ENCODE results near the gene HSD17B14.

Gene HSD17B14

DNA sequence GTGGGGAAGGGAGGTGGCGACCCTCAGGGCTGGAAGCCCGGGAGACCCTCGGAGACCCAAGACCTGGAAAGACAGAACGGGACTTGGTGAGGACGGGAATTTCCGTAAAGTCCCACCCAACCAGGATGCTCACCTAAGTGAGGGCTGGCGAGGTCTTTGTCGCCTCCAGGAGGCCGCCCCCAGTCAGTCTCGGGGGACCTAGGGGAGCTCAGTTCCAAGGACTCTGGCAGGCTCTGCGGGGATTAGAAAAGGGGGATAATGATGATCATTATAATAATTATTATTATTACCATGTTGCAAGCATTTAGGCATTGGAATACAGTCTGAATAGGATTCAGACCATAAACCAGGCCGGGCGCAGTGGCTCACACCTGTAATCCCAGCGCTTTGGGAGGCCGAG lies 9.1 kb upstream of the HSD17B14 start:
- POLR2A ChIA-PET: interaction anchor here (0.6 to 1.1 kb wide), 3 partner anchors 8 to 30 kb away, joined by 3 to 6 read pairs (median 3); partner anchors contain the start of gene PPP1R15A
- DNase-seq (ENCODE audit: extremely low spot score): no peak
- CTCF ChIA-PET: interaction anchor here (0.8 to 13.1 kb wide), 9 partner anchors 9 to 170 kb away, joined by 3 to 291 read pairs (median 8); partner anchors contain the start of genes GYS1, HSD17B14 and RUVBL2
- TF ChIP-seq, protein P1, sequence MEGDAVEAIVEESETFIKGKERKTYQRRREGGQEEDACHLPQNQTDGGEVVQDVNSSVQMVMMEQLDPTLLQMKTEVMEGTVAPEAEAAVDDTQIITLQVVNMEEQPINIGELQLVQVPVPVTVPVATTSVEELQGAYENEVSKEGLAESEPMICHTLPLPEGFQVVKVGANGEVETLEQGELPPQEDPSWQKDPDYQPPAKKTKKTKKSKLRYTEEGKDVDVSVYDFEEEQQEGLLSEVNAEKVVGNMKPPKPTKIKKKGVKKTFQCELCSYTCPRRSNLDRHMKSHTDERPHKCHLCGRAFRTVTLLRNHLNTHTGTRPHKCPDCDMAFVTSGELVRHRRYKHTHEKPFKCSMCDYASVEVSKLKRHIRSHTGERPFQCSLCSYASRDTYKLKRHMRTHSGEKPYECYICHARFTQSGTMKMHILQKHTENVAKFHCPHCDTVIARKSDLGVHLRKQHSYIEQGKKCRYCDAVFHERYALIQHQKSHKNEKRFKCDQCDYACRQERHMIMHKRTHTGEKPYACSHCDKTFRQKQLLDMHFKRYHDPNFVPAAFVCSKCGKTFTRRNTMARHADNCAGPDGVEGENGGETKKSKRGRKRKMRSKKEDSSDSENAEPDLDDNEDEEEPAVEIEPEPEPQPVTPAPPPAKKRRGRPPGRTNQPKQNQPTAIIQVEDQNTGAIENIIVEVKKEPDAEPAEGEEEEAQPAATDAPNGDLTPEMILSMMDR (IDR thresholded peaks at IDR 0.05; ENCODE audit: control extremely low read depth, extremely low read depth, low read depth, missing control alignments): no peak

- POLR2A ChIA-PET: interaction anchor here (0.6 kb wide), 1 partner anchor 9 kb away, joined by 6 read pairs; no protein-coding TSS in a partner anchor
- no peak for DNase-seq (ENCODE audit: extremely low spot score)
- TF ChIP-seq, protein P1 (IDR thresholded peaks at IDR 0.05; ENCODE audit: control extremely low read depth, extremely low read depth, low read depth, missing control alignments): no peak
Observed at GRCh38 chr19:48844472-48844871, 8.2 kb upstream of the HSD17B14 start.

DNA sequence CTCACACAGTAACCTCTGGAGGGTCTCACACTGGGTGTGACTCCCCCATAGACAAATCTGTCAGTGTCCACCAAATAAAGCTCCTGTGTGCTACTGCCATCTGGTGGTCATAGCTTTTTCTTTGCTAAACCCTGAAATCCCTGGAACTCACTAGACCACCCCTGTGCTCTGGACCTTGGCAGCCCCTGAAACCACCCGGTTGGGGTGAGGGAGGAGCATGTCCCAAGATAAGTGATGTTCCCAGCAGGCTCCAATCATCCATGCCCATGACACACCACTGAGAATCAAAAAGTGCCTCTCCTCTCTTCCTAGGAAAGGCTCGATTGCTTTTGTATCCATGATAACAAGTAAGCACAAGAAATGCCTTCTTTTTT lies 6.5 kb upstream of the HSD17B14 start:
- TF ChIP-seq, protein P1 (IDR thresholded peaks at IDR 0.05; ENCODE audit: control extremely low read depth, extremely low read depth, low read depth, missing control alignments): peak; percentile 79
- POLR2A ChIA-PET: interaction anchor here (0.6 to 2.8 kb wide), 5 partner anchors 30 to 1001 kb away, joined by 3 to 13 read pairs (median 4); partner anchors contain the start of genes FTL and PPP1R15A
- CTCF ChIA-PET: interaction anchor here (0.8 to 13.1 kb wide), 38 partner anchors 9 to 688 kb away, joined by 3 to 291 read pairs (median 6); partner anchors contain the start of genes BCAT2, CA11, DHDH and GYS1
- DNase-seq (ENCODE audit: extremely low spot score): peak; percentile 69

More at GRCh38 chr19:48844472-48844871, 8.2 kb upstream of the HSD17B14 start:
- CTCF ChIA-PET: interaction anchor here (0.8 to 13.1 kb wide), 12 partner anchors 8 to 169 kb away, joined by 3 to 291 read pairs (median 8); partner anchors contain the start of genes GYS1, HSD17B14 and RUVBL2

DNA sequence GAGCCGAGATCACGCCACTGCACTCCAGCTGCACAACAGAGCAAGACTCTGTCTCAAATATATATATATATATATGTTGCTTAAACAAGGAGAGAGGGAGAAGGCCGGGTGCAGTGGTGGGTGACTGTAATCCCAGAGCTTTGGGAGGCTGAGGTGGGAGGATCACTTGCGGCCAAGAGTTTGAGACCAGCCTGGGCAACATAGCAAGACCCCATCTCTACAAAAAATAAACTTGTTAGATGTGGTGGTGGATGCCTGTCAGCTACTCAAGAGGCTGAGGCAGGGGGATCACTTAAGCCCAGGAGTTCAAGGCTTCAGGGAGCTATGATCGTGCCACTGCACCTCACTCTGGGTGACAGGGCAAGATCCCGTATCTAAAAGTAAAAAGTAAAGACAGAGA lies 5.3 kb upstream of the HSD17B14 start:
- TF ChIP-seq, protein P1 (IDR thresholded peaks at IDR 0.05; ENCODE audit: control extremely low read depth, extremely low read depth, low read depth, missing control alignments): no peak
- ChIA-PET CTCF (interaction anchor here (1.1 to 13.1 kb wide), 23 partner anchors 13 to 234 kb away, joined by 3 to 291 read pairs (median 9); partner anchors contain the start of genes BCAT2, CA11, GYS1 and IZUMO1), POLR2A (interaction anchor here (1.4 to 2.8 kb wide), 2 partner anchors 31 to 124 kb away, joined by 4 to 13 read pairs; partner anchors contain the start of genes FTL and PPP1R15A)
- DNase-seq (ENCODE audit: extremely low spot score): no peak

GRCh38 chr19:48841047-48841446 lies 4.8 kb upstream of the HSD17B14 start:
- TF ChIP-seq, protein P1 (IDR thresholded peaks at IDR 0.05; ENCODE audit: control extremely low read depth, extremely low read depth, low read depth, missing control alignments): no peak
- DNase-seq (ENCODE audit: extremely low spot score): no peak
- CTCF ChIA-PET: interaction anchor here (1.1 to 13.1 kb wide), 13 partner anchors 14 to 196 kb away, joined by 3 to 291 read pairs (median 23); partner anchors contain the start of genes BCAT2, CA11, GYS1 and IZUMO1
- POLR2A ChIA-PET: interaction anchor here (0.6 to 2.8 kb wide), 2 partner anchors 31 to 53 kb away, joined by 5 to 13 read pairs; partner anchors contain the start of gene PPP1R15A

DNA sequence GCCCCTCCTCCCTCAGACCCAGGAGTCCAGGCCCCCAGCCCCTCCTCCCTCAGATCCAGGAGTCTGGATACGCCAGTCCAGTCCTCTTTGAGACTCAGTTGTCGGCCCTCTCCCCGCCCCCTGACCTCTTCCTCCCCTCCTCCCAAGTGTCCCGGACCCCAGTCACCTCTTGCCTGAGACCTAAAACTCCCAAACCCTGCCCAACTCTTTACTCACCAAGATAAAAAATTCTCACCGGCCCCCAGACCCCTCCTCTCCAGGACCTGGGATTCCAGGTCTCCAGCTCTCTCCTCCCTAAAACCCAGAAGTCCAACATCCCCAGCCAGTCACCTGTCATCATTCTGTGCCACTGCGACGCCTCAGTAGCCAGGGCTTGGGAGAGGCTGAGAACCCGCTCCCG lies 1.4 kb upstream of the HSD17B14 start:
- DNase-seq (ENCODE audit: extremely low spot score): no peak
- POLR2A ChIA-PET: interaction anchor here (0.6 kb wide), 1 partner anchor 36 kb away, joined by 4 read pairs; no protein-coding TSS in a partner anchor
- TF ChIP-seq, protein P1 (IDR thresholded peaks at IDR 0.05; ENCODE audit: control extremely low read depth, extremely low read depth, low read depth, missing control alignments): no peak
- CTCF ChIA-PET: interaction anchor here (0.6 to 13.1 kb wide), 8 partner anchors 12 to 163 kb away, joined by 4 to 291 read pairs (median 8); no protein-coding TSS in a partner anchor
